HepG2 (cell line): ENCODE data around the gene RAB8A. TPM values are rescaled to one million over a fixed set of nuclear protein-coding genes. Genes with fewer than 3 reads are reported as not detected.
A peak's percentile ranks its signal among the peaks of the same experiment; 100 is the strongest.

Experiments
- ARID5B ChIP-seq: IDR thresholded peaks from 2 replicates; pipeline ENCODE4 v1.4.0; 2020; ENCODE audit warnings: mild to moderate bottlenecking, missing genetic modification reagents
- ATRX ChIP-seq: sonication (generic); formaldehyde crosslinking; IDR thresholded peaks from 2 replicates; pipeline ENCODE4 v1.4.0; 2020; ENCODE audit warnings: missing genetic modification reagents, borderline replicate concordance
- BRD4 ChIP-seq: sonication (generic); formaldehyde crosslinking; IDR thresholded peaks from 2 replicates; pipeline ENCODE4 v1.4.0; 2020; ENCODE audit warnings: missing genetic modification reagents
- EP300 ChIP-seq, 3 experiments: sonication (generic) in 1 of 3; formaldehyde crosslinking in 1 of 3; IDR thresholded peaks; 2 replicates each; pipeline versions ENCODE4 v1.5.1 to v1.6.1; 2011 to 2020; ENCODE audit warnings: low read depth in 2 of 3, low read length in 2 of 3, borderline replicate concordance in 1 of 3, improper control_type of control experiment in 1 of 3, mild to moderate bottlenecking in 1 of 3, missing genetic modification reagents in 1 of 3, moderate library complexity in 1 of 3
- GMEB2 ChIP-seq: IDR thresholded peaks from 2 replicates; pipeline ENCODE4 v1.6.1; 2016; ENCODE audit warnings: missing biosample characterization, missing genetic modification reagents, low read depth
- HDAC2 ChIP-seq: sonication (generic); formaldehyde crosslinking; IDR thresholded peaks from 2 replicates; pipeline ENCODE4 v1.4.0; 2020; ENCODE audit warnings: missing genetic modification reagents
- HMGXB4 ChIP-seq, 2 experiments: sonication (generic) in 1 of 2; formaldehyde crosslinking in 1 of 2; IDR thresholded peaks; 2 replicates each; pipeline versions ENCODE4 v1.4.0 to v1.6.1; 2018 to 2020; ENCODE audit warnings: missing genetic modification reagents in 2 of 2, borderline replicate concordance in 1 of 2, low read depth in 1 of 2, mild to moderate bottlenecking in 1 of 2, missing biosample characterization in 1 of 2
- LCORL ChIP-seq, 2 experiments: fragments of 450-650 bp in 1 of 2; sonication (generic) in 1 of 2; formaldehyde crosslinking in 1 of 2; IDR thresholded peaks; 2 replicates each; pipeline versions ENCODE4 v1.5.0 to v1.6.1; 2017 to 2020; ENCODE audit warnings: antibody characterized with exemption in 1 of 2, missing genetic modification reagents in 1 of 2
- MAF1 ChIP-seq: sonication (generic); formaldehyde crosslinking; IDR thresholded peaks from 2 replicates; pipeline ENCODE4 v1.5.0; 2020; ENCODE audit warnings: missing genetic modification reagents, borderline replicate concordance
- MAFG ChIP-seq: sonication (generic); formaldehyde crosslinking; IDR thresholded peaks from 2 replicates; pipeline ENCODE4 v1.5.1; 2020; ENCODE audit warnings: mild to moderate bottlenecking, missing genetic modification reagents
- MED1 ChIP-seq: sonication (generic); formaldehyde crosslinking; IDR thresholded peaks from 2 replicates; pipeline ENCODE4 v1.4.0; 2020; ENCODE audit warnings: missing genetic modification reagents
- MXI1 ChIP-seq: IDR thresholded peaks from 3 replicates; pipeline ENCODE4 v1.6.1; 2012; ENCODE audit warnings: low read depth, low read length, inconsistent platforms, borderline replicate concordance
- RXRA ChIP-seq: sonication (generic); formaldehyde crosslinking; IDR thresholded peaks from 2 replicates; pipeline ENCODE4 v1.5.1; 2020; ENCODE audit warnings: missing genetic modification reagents
- UBTF ChIP-seq: sonication (generic); formaldehyde crosslinking; IDR thresholded peaks from 2 replicates; pipeline ENCODE4 v1.4.0; 2020; ENCODE audit warnings: mild to moderate bottlenecking, missing genetic modification reagents
- ZNF350 ChIP-seq: sonication (generic); formaldehyde crosslinking; IDR thresholded peaks from 2 replicates; pipeline ENCODE4 v1.4.0; 2020; ENCODE audit warnings: mild to moderate bottlenecking, low read depth, missing genetic modification reagents, borderline replicate concordance
- ZNF556 ChIP-seq: sonication (generic); formaldehyde crosslinking; IDR thresholded peaks from 2 replicates; pipeline ENCODE4 v1.4.0; 2020; ENCODE audit warnings: mild to moderate bottlenecking, missing genetic modification reagents, borderline replicate concordance
- polyA plus RNA-seq, 8 experiments: library from polyadenylated mRNA; depleted of rRNA in 3 of 8; stranded (reverse) in 7 of 8; unstranded in 1 of 8; fragments of >200 nt; fragmentation: Illumina TruSeq in 4 of 8; extraction: Trizol in 4 of 8; gene quantifications; 2 replicates each; pipeline versions ENCODE4 v1.2.1 to v1.2.3, GENCODE V29; 2011 to 2016; ENCODE audit warnings: low read depth in 4 of 8, missing spikeins in 1 of 8, mixed read lengths in 1 of 8; ENCODE audit not compliant: insufficient read depth in 1 of 8
- total RNA-seq, 5 experiments: library from RNA; depleted of rRNA; stranded (reverse); fragments of >200 nt; fragmentation: Illumina TruSeq; extraction: Trizol; gene quantifications; 2 replicates each; pipeline ENCODE4 v1.2.3, GENCODE V29; 2016; ENCODE audit warnings: low read depth in 1 of 5

The RAB8A gene
- total and polyA plus RNA-seq, 2 of the 13 experiments (the other 11 are each of a cell fraction or from before 2014, with no cell fraction given), result 36.7 to 45.0 TPM

- TF ChIP-seq MXI1 (peak; percentile 47; the same call in 1 of the 3 replicates), MAFG (no peak), HDAC2 (CRISPR knock-in tag) (peak; percentile 59; the same call in 1 of the 2 replicates), BRD4 (CRISPR knock-in tag) (0 out of 2 replicates have a peak, but pooled peaks have one; percentile 63), ZNF556 (CRISPR knock-in tag) (no peak), LCORL (IDR thresholded peaks at IDR 0.05) (no peak), LCORL (CRISPR knock-in tag; IDR thresholded peaks at IDR 0.05) (peak; percentile 70), RXRA (CRISPR knock-in tag) (peak; percentile 18; the same call in 1 of the 2 replicates), ARID5B (CRISPR knock-in tag) (0 out of 2 replicates have a peak, but pooled peaks have one; percentile 11), HMGXB4 (CRISPR knock-in tag; IDR thresholded peaks at IDR 0.05; ENCODE audit: borderline replicate concordance in 1 of 2, low read depth in 1 of 2) (0 out of 4 replicates have a peak, but pooled peaks of 1 of the 2 experiments have one; percentile 15), ATRX (CRISPR knock-in tag) (no peak), EP300 (IDR thresholded peaks at IDR 0.05; ENCODE audit: low read depth in 2 of 2, low read length in 2 of 2) (no peak), EP300 (CRISPR knock-in tag; IDR thresholded peaks at IDR 0.05; ENCODE audit: borderline replicate concordance) (0 out of 2 replicates have a peak, but pooled peaks have one; percentile 8), UBTF (CRISPR knock-in tag) (peak; percentile 58; the same call in 1 of the 2 replicates), MED1 (CRISPR knock-in tag) (peak; percentile 16; the same call in 1 of the 2 replicates), ZNF350 (CRISPR knock-in tag) (peak; percentile 31; the same call in 1 of the 2 replicates), GMEB2 (no peak), MAF1 (CRISPR knock-in tag) (no peak)
These were observed 41.2 kb upstream of the RAB8A start (continued) for GRCh38 chr19:16070366-16070990.
